ENCODE measurements around the gene GLIPR1L1.

GRCh38 chr12:75308279-75308678 is 26.2 kb upstream of the GLIPR1L1 start:
- TF ChIP-seq, protein P1, sequence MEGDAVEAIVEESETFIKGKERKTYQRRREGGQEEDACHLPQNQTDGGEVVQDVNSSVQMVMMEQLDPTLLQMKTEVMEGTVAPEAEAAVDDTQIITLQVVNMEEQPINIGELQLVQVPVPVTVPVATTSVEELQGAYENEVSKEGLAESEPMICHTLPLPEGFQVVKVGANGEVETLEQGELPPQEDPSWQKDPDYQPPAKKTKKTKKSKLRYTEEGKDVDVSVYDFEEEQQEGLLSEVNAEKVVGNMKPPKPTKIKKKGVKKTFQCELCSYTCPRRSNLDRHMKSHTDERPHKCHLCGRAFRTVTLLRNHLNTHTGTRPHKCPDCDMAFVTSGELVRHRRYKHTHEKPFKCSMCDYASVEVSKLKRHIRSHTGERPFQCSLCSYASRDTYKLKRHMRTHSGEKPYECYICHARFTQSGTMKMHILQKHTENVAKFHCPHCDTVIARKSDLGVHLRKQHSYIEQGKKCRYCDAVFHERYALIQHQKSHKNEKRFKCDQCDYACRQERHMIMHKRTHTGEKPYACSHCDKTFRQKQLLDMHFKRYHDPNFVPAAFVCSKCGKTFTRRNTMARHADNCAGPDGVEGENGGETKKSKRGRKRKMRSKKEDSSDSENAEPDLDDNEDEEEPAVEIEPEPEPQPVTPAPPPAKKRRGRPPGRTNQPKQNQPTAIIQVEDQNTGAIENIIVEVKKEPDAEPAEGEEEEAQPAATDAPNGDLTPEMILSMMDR (IDR thresholded peaks at IDR 0.05) = no peak
- no peak for TF ChIP-seq ZFX (IDR thresholded peaks at IDR 0.05; ENCODE audit: borderline replicate concordance)

All from 22Rv1 (cell line).